Measurements from ENCODE around the gene SLC9A9.

DNA sequence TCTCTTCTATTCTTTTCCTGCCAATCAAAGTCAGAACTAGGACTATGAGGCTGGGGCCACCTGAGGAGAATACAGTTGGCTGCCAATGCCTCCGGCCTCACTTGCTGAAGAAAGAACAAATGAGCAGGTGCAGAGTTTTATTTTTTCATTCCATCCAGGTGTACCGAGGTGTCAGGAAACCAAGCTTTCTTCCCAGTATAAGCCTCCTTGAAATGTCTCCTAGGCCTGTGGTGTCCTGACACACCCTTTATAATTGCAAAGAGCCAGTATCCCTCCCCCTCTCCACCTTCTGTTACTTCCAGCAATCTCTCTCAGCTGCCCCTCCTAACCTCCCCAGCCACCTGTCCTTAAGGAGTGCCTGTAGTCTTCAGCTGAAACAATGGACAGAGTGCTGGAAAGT is 127.9 kb downstream of the SLC9A9 start:
- TF ChIP-seq, protein P1, sequence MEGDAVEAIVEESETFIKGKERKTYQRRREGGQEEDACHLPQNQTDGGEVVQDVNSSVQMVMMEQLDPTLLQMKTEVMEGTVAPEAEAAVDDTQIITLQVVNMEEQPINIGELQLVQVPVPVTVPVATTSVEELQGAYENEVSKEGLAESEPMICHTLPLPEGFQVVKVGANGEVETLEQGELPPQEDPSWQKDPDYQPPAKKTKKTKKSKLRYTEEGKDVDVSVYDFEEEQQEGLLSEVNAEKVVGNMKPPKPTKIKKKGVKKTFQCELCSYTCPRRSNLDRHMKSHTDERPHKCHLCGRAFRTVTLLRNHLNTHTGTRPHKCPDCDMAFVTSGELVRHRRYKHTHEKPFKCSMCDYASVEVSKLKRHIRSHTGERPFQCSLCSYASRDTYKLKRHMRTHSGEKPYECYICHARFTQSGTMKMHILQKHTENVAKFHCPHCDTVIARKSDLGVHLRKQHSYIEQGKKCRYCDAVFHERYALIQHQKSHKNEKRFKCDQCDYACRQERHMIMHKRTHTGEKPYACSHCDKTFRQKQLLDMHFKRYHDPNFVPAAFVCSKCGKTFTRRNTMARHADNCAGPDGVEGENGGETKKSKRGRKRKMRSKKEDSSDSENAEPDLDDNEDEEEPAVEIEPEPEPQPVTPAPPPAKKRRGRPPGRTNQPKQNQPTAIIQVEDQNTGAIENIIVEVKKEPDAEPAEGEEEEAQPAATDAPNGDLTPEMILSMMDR (IDR thresholded peaks at IDR 0.05) = no peak
- TF ChIP-seq POLR2AphosphoS5 (IDR thresholded peaks at IDR 0.05) (no peak), POLR2A (IDR thresholded peaks at IDR 0.05; ENCODE audit: low read depth) (no peak)

Measured in esophagus muscularis mucosa (tissue), 3 donors.